Right lobe of liver (tissue), 6 donors: ENCODE data around the gene PFKFB1. TPM values are rescaled to one million over a fixed set of nuclear protein-coding genes. Genes with fewer than 3 reads are reported as not detected.

Experiments used
- ATAC-seq, 4 donors: fragments of 200-7000 bp; cut with Tn5 transposase; one replicate each; pipeline ENCODE4 v1.9.1; 2020; ENCODE audit warnings: mild to moderate bottlenecking in 4 of 4, moderate library complexity in 4 of 4
- DNase-seq, 3 donors: peaks; one replicate each; pipeline ENCODE4 v3.0.0-alpha.2; 2020
- H3K27ac ChIP-seq, 3 donors: fragments of 200-600 bp; one replicate each; pipeline ENCODE4 v1.8.0; 2022
- H3K27me3 ChIP-seq, 2 donors: fragments of 200-600 bp; one replicate each; pipeline ENCODE4 v1.8.0; 2022
- H3K36me3 ChIP-seq, 4 donors: fragments of 200-600 bp; sonication (generic) in 1 of 4; one replicate each; pipeline versions ENCODE4 v1.5.1 to v1.8.0; 2017 to 2022; ENCODE audit warnings: control low read depth in 1 of 4
- H3K4me1 ChIP-seq, 4 donors: fragments of 200-600 bp; sonication (generic) in 1 of 4; one replicate each; pipeline versions ENCODE4 v1.5.1 to v1.8.0; 2017 to 2022; ENCODE audit warnings: control low read depth in 1 of 4
- H3K4me3 ChIP-seq, 3 donors: fragments of 200-600 bp; one replicate each; pipeline ENCODE4 v1.8.0; 2022
- H3K9me3 ChIP-seq, 4 donors: fragments of 200-600 bp; sonication (generic) in 1 of 4; one replicate each; pipeline versions ENCODE4 v1.5.1 to v1.8.0; 2017 to 2022; ENCODE audit warnings: control low read depth in 1 of 4
- POLR2A ChIP-seq: fragments of 450-650 bp; IDR thresholded peaks from one replicate; pipeline ENCODE4 v1.6.1; 2017; ENCODE audit warnings: antibody characterized with exemption, mild to moderate bottlenecking
- WGBS: methylation state at CpG from one replicate; pipeline ENCODE4 v1.1.6; 2018; ENCODE audit warnings: low coverage, low lambda C conversion rate; ENCODE audit not compliant: insufficient coverage; ENCODE audit errors: missing lambda C conversion rate; 5-methylcytosine and 5-hydroxymethylcytosine counted together
- intact Hi-C, 2 donors: fragments of 100-400 bp; cut with DNase I; formaldehyde crosslinking; loops; one replicate each; pipeline versions ENCODE4 v1.11.2 to v1.14.1; 2022
- total RNA-seq, 6 experiments: library from RNA; depleted of rRNA in 2 of 6; stranded (reverse); fragments of >200 nt in 2 of 6; fragmentation: NEBNext Ultra II Directional in 3 of 6; extraction: Animal tissue kit (Norgen Biotek cat#: 25700) in 3 of 6; gene quantifications; one replicate each; pipeline versions ENCODE4 v1.1.0 to v1.2.4, GENCODE V29; 2016 to 2023
- TF ChIP-seq, protein P1 (sequence below), 4 donors: fragments of 200-600 bp in 3 of 4; fragments of 450-650 bp in 1 of 4; IDR thresholded peaks; one replicate each; pipeline versions ENCODE4 v1.5.1 to v1.8.0; 2016 to 2022; ENCODE audit warnings: antibody characterized with exemption in 4 of 4, mild to moderate bottlenecking in 2 of 4
- donor health status: DM: no; HTN: yes; CAD: no.
- donor health status: DM: no; HTN: no; CAD: no.
- donor health status: DM: no; HTN: no; CAD: no.
- donor health status: DM: no; HTN: yes; CAD: no.
- donor health status: DM: no; HTN: yes; CAD: no.

Gene PFKFB1
- total RNA-seq, 6 experiments from 2014 or later: 3.8 to 21.8 (median 16.7) TPM

DNA sequence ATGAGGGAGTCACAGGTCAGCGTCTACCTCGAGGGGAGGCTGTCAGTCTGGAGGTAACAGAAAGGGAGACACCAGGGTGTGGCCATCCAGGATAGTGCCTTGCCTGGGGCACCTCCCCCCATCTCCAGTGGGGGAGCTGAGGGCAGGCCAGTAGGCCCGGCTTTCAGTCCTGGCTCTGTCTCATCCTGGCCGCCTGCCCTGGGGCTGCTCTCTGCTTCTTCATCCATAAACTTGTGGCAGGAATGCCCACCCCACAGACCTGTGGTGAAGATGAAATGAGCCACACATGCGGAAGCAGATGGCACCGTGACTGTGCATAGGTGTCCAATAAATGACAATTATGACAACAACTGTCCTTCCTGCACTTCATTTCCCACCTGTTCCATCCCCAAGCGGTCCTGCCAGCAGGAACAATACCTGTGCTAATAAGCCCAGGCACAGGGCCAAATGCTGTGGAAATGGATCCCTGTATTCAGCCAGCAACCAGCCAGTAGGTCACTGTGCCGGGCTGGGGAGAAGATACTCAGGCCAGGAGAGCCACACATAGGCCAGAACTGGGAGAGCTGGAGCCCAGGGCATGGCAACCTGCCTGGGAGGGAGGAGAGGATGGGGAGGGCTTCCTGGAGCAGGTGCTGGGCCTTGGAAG is 43.1 kb downstream of the PFKFB1 start:
- Histone ChIP-seq H3K36me3 (peaks cover 0 to 9% (median 0%) of the 10 kb centered on the region in 4 donors), H3K4me3 (no peak overlapping the region), H3K27ac (no peak overlapping the region), H3K27me3 (no peaks in the 10 kb centered on the region), H3K4me1 (no peaks in the 10 kb centered on the region), H3K9me3 (no peaks in the 10 kb centered on the region)
- TF ChIP-seq, protein P1, sequence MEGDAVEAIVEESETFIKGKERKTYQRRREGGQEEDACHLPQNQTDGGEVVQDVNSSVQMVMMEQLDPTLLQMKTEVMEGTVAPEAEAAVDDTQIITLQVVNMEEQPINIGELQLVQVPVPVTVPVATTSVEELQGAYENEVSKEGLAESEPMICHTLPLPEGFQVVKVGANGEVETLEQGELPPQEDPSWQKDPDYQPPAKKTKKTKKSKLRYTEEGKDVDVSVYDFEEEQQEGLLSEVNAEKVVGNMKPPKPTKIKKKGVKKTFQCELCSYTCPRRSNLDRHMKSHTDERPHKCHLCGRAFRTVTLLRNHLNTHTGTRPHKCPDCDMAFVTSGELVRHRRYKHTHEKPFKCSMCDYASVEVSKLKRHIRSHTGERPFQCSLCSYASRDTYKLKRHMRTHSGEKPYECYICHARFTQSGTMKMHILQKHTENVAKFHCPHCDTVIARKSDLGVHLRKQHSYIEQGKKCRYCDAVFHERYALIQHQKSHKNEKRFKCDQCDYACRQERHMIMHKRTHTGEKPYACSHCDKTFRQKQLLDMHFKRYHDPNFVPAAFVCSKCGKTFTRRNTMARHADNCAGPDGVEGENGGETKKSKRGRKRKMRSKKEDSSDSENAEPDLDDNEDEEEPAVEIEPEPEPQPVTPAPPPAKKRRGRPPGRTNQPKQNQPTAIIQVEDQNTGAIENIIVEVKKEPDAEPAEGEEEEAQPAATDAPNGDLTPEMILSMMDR (IDR thresholded peaks at IDR 0.05): no peak
- no peak for TF ChIP-seq POLR2A
- ATAC-seq (peak; percentile 35 to 65 (median 44)), DNase-seq (peak in 2 of 3 donors; percentile 62 to 66)
- intact Hi-C loops: no loop called here
- WGBS: 31% methylated on average over 2 of the region's 8 CpGs

DNA sequence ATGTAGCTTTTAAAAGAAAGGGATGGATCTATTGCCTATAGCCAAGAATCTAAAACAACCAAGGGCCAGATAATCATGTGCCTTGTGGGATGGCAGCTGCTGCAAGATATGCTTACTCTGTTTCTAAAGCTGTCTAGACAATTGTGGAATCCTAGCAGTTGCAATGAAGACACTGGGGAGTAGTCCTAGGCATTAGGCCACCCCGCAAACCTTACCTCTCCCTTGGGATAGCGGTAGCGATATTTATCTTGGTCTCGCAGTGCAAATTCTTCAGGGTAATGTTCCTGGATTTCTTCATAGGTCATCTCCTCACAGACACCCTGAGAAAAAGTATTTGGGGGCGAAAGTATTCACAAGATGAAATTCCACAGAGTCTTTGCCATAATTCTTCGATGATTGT is 48.8 kb downstream of the PFKFB1 start:
- no peak for DNase-seq
- TF ChIP-seq POLR2A: no peak
- TF ChIP-seq, protein P1 (IDR thresholded peaks at IDR 0.05): no peak
- Histone ChIP-seq H3K36me3 (no peaks in the 10 kb centered on the region), H3K27ac (no peak overlapping the region), H3K27me3 (no peaks in the 10 kb centered on the region), H3K4me1 (no peaks in the 10 kb centered on the region), H3K4me3 (no peak overlapping the region), H3K9me3 (no peaks in the 10 kb centered on the region)
- ATAC-seq: no peak
- intact Hi-C loops: no loop called here
- WGBS: 71% methylated on average over 4 of the region's 6 CpGs

DNA sequence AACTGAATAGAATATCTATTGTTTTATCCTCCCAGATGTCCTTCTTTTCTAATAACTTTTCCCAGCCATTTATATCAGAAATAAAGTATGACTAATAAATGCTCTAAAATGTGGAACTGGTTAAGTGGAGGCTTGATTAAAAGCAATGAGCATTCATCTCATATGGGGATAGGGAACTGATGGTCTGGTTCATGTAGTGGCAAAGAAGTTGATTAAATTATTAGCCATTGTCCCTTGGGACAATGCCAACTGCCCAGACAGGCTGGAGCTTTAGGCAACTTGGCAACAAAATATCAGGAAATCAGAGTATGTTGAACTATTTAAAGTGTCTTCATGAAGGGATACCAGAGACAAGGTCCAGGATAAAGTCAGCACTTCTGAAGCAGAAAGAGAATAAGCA is 49.2 kb downstream of the PFKFB1 start:
- H3K27ac ChIP-seq: no peak overlapping the region
- DNase-seq (no peak), ATAC-seq (no peak)
- no peaks in the 10 kb centered on the region for H3K36me3 ChIP-seq
- no peak for TF ChIP-seq POLR2A
- TF ChIP-seq, protein P1 (IDR thresholded peaks at IDR 0.05): no peak
- H3K27me3 ChIP-seq: no peaks in the 10 kb centered on the region
- no peaks in the 10 kb centered on the region for H3K4me1 ChIP-seq
- intact Hi-C loops: no loop called here
- no peaks in the 10 kb centered on the region for H3K9me3 ChIP-seq
- H3K4me3 ChIP-seq: no peak overlapping the region

DNA sequence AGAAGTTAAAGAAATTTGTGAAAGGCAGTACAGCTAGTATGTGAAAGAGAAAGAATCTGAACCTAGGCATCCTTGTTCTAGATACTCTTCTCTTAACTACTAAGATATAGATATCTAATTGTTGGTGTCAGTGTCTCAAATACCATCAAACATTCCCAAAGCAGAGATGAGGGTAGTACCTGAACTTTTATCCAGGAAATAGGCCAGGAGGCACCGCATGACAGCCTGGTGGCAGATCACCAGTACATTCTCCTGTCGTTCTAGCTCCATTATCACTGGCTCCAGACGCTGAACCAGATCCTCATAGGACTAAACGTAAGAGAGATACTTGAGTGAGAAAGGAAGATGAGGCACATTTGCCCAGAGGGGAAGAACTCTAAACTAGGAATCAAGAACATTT is 56.6 kb downstream of the PFKFB1 start:
- ATAC-seq (no peak), DNase-seq (no peak)
- Histone ChIP-seq H3K4me3 (no peak overlapping the region), H3K27me3 (no peaks in the 10 kb centered on the region), H3K36me3 (peaks cover 0 to 5% (median 0%) of the 10 kb centered on the region in 4 donors), H3K27ac (no peak overlapping the region), H3K4me1 (no peaks in the 10 kb centered on the region), H3K9me3 (no peaks in the 10 kb centered on the region)
- 57% methylated on average over 3 of the region's 4 CpGs for WGBS
- intact Hi-C loops: no loop called here
- TF ChIP-seq, protein P1 (IDR thresholded peaks at IDR 0.05): no peak
- TF ChIP-seq POLR2A: no peak

DNA sequence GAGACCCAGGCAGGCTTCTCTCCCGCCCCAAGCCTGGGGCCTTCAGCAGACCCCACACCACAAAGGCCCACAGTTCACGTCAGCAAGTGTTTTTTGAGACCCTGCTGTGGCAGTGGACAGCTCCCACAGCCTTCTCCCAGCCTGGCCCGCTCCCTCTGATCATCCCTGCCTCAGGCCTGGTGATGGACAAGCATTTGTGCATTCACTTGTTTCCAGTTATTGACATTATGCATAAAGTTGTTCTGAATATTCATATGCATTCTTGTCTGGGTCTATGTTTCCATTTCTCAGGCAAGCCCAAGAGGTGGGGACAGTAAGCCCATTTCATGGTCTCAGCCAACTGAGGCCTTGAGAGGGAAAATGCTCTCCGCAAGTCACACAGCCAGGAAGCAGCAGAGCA is 58.7 kb downstream of the PFKFB1 start:
- TF ChIP-seq, protein P1 (IDR thresholded peaks at IDR 0.05): no peak
- no peak for TF ChIP-seq POLR2A
- Histone ChIP-seq H3K4me1 (no peaks in the 10 kb centered on the region), H3K4me3 (no peak overlapping the region), H3K27me3 (no peaks in the 10 kb centered on the region), H3K36me3 (peaks cover 0 to 5% (median 0%) of the 10 kb centered on the region in 4 donors), H3K27ac (no peak overlapping the region), H3K9me3 (no peaks in the 10 kb centered on the region)
- WGBS: no CpG with 5 or more reads among the region's 4 CpGs
- ATAC-seq (no peak), DNase-seq (no peak)
- intact Hi-C loops: no loop called here
